GM12875 (cell line): Measurements from ENCODE around the gene DOCK4.

ENCODE experiments used
- H3K4me3 ChIP-seq: one replicate; pipeline ENCODE4 v1.5.1; 2011; ENCODE audit warnings: low read depth, low read length, control low read depth
- TF ChIP-seq, protein P1 (sequence below): IDR thresholded peaks from 2 replicates; pipeline ENCODE4 v1.5.1; 2011; ENCODE audit warnings: low read depth, mild to moderate bottlenecking, control low read depth, inconsistent platforms, low read length, moderate library complexity, borderline replicate concordance; ENCODE audit not compliant: insufficient read depth

The DOCK4 gene

DNA sequence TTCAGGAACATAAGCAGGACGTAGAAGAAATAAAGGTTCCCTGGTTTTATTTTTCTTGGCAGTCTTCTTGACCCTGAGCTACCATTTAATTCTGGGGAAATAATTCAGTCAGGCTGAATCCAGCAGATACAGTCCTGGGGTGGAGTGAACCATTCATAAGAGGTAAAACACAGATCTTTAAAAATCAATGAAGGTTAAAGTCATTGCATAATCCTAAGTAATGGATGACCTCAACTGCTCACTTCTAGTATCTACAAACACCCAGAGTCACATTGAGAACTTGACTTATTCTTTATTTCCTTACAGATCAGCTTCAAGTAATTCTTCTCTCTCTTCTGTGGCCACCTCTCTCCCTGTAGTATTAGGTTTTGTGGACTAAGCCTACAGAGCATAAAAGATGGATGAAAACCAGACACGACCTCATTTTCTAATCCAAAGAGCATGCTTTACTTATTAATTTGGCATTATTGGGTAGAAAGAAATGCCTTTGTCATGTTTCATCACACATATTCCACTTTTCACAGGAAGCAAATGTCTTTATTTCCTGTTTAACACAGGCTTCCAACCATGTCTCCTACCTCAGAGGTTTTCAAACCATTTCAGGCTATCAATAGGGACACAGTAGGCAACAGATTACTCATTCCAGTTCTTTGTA is 461.6 kb downstream of the DOCK4 start:
- TF ChIP-seq, protein P1, sequence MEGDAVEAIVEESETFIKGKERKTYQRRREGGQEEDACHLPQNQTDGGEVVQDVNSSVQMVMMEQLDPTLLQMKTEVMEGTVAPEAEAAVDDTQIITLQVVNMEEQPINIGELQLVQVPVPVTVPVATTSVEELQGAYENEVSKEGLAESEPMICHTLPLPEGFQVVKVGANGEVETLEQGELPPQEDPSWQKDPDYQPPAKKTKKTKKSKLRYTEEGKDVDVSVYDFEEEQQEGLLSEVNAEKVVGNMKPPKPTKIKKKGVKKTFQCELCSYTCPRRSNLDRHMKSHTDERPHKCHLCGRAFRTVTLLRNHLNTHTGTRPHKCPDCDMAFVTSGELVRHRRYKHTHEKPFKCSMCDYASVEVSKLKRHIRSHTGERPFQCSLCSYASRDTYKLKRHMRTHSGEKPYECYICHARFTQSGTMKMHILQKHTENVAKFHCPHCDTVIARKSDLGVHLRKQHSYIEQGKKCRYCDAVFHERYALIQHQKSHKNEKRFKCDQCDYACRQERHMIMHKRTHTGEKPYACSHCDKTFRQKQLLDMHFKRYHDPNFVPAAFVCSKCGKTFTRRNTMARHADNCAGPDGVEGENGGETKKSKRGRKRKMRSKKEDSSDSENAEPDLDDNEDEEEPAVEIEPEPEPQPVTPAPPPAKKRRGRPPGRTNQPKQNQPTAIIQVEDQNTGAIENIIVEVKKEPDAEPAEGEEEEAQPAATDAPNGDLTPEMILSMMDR = no peak
- H3K4me3 ChIP-seq = no peak overlapping the region

DNA sequence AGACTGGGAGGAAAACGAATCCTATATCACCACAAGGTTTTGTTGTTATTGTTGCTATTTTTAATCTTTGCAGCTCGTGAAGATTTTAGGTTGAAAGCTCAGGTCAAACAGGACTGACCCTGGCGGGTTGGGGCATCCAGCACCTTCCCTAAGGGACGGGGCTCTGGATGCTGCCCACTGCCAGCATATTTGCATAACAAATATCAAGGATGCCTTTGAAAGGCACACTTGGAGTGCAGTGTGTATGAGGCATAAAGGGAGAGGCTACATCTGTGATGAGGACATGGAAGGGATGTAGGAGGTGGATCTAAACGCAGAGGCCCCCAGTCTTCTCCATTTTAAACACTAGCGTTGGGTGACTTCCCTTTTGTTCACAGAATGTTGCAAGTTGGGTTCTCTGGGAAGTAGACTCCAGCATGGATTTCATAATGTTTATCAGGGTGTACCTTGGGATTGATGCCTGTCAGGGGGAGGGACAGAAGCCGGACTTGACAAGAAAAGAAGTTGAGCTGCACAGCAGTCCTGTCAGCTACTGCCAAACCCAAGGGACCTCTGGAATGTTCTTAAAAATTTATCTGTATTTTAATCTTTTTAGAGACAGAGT is 462.9 kb downstream of the DOCK4 start:
- H3K4me3 ChIP-seq = no peak overlapping the region
- TF ChIP-seq, protein P1 = no peak

DNA sequence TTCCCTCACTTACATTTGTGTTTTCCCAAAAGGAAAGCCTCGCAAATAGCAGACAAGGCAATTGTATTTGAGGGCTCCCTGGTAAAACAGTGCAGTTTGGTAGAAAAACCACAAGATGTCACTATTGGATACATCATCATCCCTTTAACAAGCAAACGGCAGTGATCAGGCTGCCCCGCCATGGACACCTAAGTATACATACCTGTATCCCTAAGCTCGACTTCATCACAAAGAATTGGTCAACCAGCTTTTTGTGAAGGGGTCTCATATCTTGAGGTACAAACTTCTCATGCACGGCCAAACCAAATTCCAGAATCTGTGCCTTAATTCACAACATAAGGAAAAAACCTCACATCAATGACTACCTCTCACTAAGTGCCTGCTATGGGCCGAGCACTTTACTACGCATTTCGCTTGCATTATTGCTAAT is 464.4 kb downstream of the DOCK4 start:
- TF ChIP-seq, protein P1 = peak; percentile 53; the same call in 1 of the 2 replicates
- no peak overlapping the region for H3K4me3 ChIP-seq

DNA sequence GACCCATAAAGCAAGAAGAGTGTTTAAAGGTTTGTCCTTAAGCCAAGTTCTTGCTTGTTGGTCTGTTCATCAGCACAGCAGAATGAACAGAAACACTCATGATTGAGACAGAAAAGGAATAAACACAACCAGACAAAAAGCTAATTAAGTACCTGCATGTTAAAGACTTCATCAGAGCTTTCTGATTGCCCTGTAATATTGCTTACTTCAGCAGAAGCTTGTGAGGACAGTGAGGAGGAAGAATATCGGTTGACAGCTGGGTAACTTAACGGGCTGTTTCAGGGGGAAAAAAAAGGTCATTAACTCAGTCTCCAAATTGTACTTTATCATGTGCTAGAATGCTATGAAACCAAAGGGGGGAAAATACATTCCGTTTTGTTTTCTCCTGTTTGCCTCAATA is 465.3 kb downstream of the DOCK4 start:
- H3K4me3 ChIP-seq = no peak overlapping the region
- TF ChIP-seq, protein P1 = no peak

DNA sequence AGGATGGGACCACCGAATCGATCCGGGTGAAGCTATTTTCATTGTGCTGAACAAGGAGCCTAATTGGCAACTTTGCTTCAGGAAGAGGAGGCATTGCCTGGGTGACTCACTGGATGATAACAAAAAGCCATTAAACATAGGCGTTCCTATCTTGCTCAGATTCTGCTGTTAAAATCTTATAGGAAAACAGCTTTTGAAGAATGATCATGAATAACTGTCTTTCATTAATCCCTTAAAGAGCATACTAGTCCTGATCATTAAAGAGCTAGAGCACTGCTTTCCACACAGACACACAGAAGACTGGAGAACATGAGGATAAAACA is 469.7 kb downstream of the DOCK4 start:
- no peak overlapping the region for H3K4me3 ChIP-seq
- TF ChIP-seq, protein P1 = no peak

DNA sequence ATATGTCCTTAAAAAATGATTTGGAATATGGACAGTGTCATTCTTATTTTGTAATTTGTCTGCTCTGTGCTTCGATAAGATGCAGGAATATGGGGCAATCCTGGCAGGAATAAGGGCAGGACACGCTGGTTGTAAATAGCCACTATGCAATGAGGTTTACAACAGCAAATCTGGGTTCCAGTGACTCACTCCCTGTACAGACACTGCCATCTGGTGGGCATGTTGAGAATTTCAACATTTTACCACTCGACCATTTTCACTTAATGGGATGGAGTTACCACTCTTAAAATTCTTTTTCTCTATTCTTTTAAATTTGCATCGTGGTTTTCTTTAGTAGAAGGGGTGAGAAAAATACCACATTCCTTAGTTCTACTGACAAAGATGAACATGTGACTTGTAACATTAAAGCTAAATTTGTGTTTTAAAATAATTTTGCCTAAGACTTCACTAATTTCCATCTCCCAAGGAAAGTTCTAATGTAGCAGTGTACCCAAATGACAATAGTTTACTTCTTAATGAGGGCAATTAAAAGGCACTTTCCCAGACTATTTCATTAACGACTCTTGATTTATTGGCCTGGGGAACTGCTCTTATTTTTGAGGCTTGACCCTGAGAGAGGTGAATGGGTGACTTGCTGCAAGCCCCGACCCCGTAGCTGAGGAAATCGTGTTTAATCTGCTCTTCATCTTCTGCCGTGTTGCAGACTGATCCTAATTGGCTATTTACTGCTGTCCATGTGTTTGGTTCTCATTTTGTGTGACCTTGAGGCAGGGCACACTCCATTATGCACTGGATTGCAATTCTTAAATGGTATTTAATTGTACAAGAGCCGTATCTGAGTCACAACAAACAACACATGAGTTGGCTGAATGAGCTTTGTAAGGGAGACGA is 470.3 kb downstream of the DOCK4 start:
- TF ChIP-seq, protein P1 = peak; percentile 53; the same call in 1 of the 2 replicates
- H3K4me3 ChIP-seq = no peak overlapping the region
